Cardiac septum (tissue), 1 donor: Measurements from ENCODE around the gene BCL2. TPM values are rescaled to one million over a fixed set of nuclear protein-coding genes. Genes with fewer than 3 reads are reported as not detected.

Source experiments
- DNase-seq: peaks from one replicate; pipeline ENCODE4 v3.0.0-alpha.2; 2020; ENCODE audit warnings: low spot score
- intact Hi-C: fragments of 100-400 bp; cut with DNase I; formaldehyde crosslinking; loops from one replicate; pipeline ENCODE4 v1.14.0; 2022
- total RNA-seq: library from RNA; stranded (reverse); fragmentation: NEBNext Ultra II Directional; extraction: Animal tissue kit (Norgen Biotek cat#: 25700); gene quantifications from one replicate; pipeline ENCODE4 v1.2.1, GENCODE V29; 2021
- donor health status: DM: no; HTN: no; CAD: no.

Gene BCL2
- total RNA-seq, 1 donor from 2014 or later: 25.9 TPM

- DNase-seq: no peak
- intact Hi-C loops: no loop called here
Measured at GRCh38 chr18:63266888-63267790, 52.4 kb downstream of the BCL2 start.

GRCh38 chr18:63265326-63265725 lies 54.2 kb downstream of the BCL2 start:
- intact Hi-C loops: no loop called here
- no peak for DNase-seq

GRCh38 chr18:63264871-63265270 lies 54.7 kb downstream of the BCL2 start:
- no peak for DNase-seq
- intact Hi-C loops: no loop called here

- intact Hi-C loops: loop anchor here (2.0 kb wide), 1 partner anchor 53 kb away; no protein-coding TSS in a partner anchor
- no peak for DNase-seq
Measured at GRCh38 chr18:63263444-63263843, 56.1 kb downstream of the BCL2 start.

GRCh38 chr18:63262369-63263335 lies 56.9 kb downstream of the BCL2 start:
- intact Hi-C loops: loop anchor here (1.0 to 2.0 kb wide), 2 partner anchors 54 to 131 kb away; no protein-coding TSS in a partner anchor
- DNase-seq: no peak

GRCh38 chr18:63261029-63261428 lies 58.5 kb downstream of the BCL2 start:
- intact Hi-C loops: no loop called here

GRCh38 chr18:63260380-63260754 lies 59.2 kb downstream of the BCL2 start:
- DNase-seq: no peak
- intact Hi-C loops: no loop called here

More at GRCh38 chr18:63261029-63261428, 58.5 kb downstream of the BCL2 start:
- DNase-seq: no peak

- intact Hi-C loops: no loop called here
- DNase-seq: no peak
Measured at GRCh38 chr18:63259567-63260379, 59.8 kb downstream of the BCL2 start.

- intact Hi-C loops: no loop called here
- DNase-seq: no peak
Measured at GRCh38 chr18:63258749-63259566, 60.6 kb downstream of the BCL2 start.

GRCh38 chr18:63257453-63257852 lies 62.1 kb downstream of the BCL2 start:
- intact Hi-C loops: no loop called here
- DNase-seq: no peak

- intact Hi-C loops: no loop called here
- DNase-seq: no peak
Measured at GRCh38 chr18:63255435-63255834, 64.1 kb downstream of the BCL2 start.

GRCh38 chr18:63254716-63255399 lies 64.7 kb downstream of the BCL2 start:
- intact Hi-C loops: no loop called here
- no peak for DNase-seq

GRCh38 chr18:63253428-63254372 lies 65.9 kb downstream of the BCL2 start:
- no peak for DNase-seq
- intact Hi-C loops: no loop called here

- intact Hi-C loops: no loop called here
- DNase-seq: no peak
Measured at GRCh38 chr18:63253014-63253413, 66.6 kb downstream of the BCL2 start.

GRCh38 chr18:63249771-63250170 lies 69.8 kb downstream of the BCL2 start:
- DNase-seq: no peak
- intact Hi-C loops: no loop called here

- intact Hi-C loops: no loop called here
- DNase-seq: no peak
Measured at GRCh38 chr18:63247926-63248325, 71.6 kb downstream of the BCL2 start.

- no peak for DNase-seq
- intact Hi-C loops: no loop called here
Measured at GRCh38 chr18:63247506-63247905, 72.1 kb downstream of the BCL2 start.
